ENCODE data around the gene TINAGL1. TPM values are rescaled to one million over a fixed set of nuclear protein-coding genes. Genes with fewer than 3 reads are reported as not detected.

Gene TINAGL1
- total RNA-seq, 1 donor from 2014 or later = 5.7 TPM

DNA sequence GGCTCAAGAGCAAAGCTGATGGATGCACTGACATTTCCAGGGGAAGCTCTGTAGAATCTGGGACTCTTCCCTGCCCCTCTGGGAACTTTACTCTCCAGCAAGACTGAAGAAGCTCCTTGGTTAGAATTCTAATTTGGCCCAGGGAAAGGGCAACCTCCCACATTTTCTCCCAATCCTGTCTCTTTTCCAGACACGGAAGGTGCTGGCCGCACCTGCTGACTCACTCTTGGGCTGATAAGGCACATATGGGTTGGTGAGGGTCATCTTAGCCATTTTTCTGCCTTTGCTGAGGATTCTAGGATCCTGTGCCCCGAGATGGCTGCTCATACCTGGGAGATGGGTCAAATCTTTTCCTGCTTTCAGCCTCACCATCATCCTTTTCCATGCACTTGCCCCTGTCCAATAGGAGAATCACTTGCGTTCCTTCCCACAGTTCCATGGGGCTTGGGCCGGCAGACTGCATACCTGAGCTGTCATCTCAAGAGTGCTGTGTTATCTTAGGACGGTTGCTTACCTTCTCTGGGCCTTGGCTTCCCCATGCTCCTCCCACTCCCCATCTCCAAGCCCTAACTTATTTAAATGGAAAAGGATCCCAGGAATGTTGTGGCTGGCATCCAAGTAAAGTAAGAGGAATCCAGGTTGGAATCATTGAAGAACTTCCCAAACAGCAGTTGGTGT is 1.3 kb downstream of the TINAGL1 start:
- Histone ChIP-seq H3K9me3 (ENCODE audit: insufficient read depth, low read depth, low read length) (no peaks in the 10 kb centered on the region), H3K9ac (ENCODE audit: low read length) (no peak overlapping the region), H3K27ac (ENCODE audit: low read depth, low read length) (no peak overlapping the region), H3K4me1 (ENCODE audit: insufficient read depth, low read length) (peaks cover 62% of the 10 kb centered on the region), H3K27me3 (ENCODE audit: insufficient read depth, low read length) (no peaks in the 10 kb centered on the region), H3K4me3 (ENCODE audit: insufficient read depth, low read depth, low read length) (no peak overlapping the region), H3K79me2 (ENCODE audit: insufficient read depth, low read length) (no peaks in the 10 kb centered on the region), H4K20me1 (ENCODE audit: insufficient read depth, low read length) (no peaks in the 10 kb centered on the region), H3K36me3 (ENCODE audit: insufficient read depth, low read length) (no peaks in the 10 kb centered on the region), H2AFZ (ENCODE audit: low read depth, low read length) (no peak overlapping the region), H3K4me2 (ENCODE audit: low read length) (peak overlapping the region; percentile 79)
- peak; percentile 72 for DNase-seq (ENCODE audit: low read depth)
- FAIRE-seq = no peak
- Mint-ChIP-seq H3K27me3 (ENCODE audit: low read depth, unreplicated experiment) (peaks cover 12% of the 10 kb centered on the region), H3K27ac (ENCODE audit: unreplicated experiment) (no peak overlapping the region), H3K9me3 (ENCODE audit: unreplicated experiment) (no peaks in the 10 kb centered on the region), H3K36me3 (ENCODE audit: low read depth, unreplicated experiment) (peaks cover 2% of the 10 kb centered on the region), H3K4me1 (ENCODE audit: low read depth, unreplicated experiment) (peaks cover 31% of the 10 kb centered on the region), H3K4me3 (ENCODE audit: unreplicated experiment) (peak overlapping the region; percentile 16)
- TF ChIP-seq EZH2 (IDR thresholded peaks at IDR 0.05; ENCODE audit: insufficient read depth, low read length) (no peak), CTCF (IDR thresholded peaks at IDR 0.05; ENCODE audit: insufficient read depth, low read depth, low read length) (no peak)

DNA sequence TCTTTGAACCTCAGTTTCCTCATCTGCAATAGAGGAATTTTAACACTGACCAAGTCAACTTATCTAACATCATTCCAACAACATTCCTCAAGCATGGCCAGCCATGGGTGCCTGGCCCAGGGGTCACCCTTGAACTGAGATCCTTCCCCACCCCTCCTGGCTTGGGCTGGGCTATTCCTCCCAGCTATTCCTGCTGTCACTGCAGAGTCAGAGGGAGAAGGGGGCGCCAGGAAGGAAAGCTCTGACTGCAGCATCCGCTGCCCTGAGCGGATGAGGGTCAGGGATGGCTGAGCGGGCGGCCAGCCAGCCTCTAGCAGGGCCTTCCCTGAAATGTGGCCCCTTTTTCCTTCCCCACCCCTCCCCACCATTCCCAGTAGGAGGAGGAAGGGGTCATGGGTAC is 3.1 kb downstream of the TINAGL1 start:
- H3K4me1 Mint-ChIP-seq (ENCODE audit: low read depth, unreplicated experiment) = peaks cover 23% of the 10 kb centered on the region
- no peak for FAIRE-seq
- Histone ChIP-seq H4K20me1 (ENCODE audit: insufficient read depth, low read length) (no peaks in the 10 kb centered on the region), H3K9ac (ENCODE audit: low read length) (no peak overlapping the region), H3K36me3 (ENCODE audit: insufficient read depth, low read length) (no peaks in the 10 kb centered on the region), H3K4me3 (ENCODE audit: insufficient read depth, low read depth, low read length) (no peak overlapping the region), H3K4me1 (ENCODE audit: insufficient read depth, low read length) (peaks cover 60% of the 10 kb centered on the region), H3K79me2 (ENCODE audit: insufficient read depth, low read length) (no peaks in the 10 kb centered on the region), H3K4me2 (ENCODE audit: low read length) (peak overlapping the region; percentile 4), H3K27ac (ENCODE audit: low read depth, low read length) (no peak overlapping the region), H3K9me3 (ENCODE audit: insufficient read depth, low read depth, low read length) (no peaks in the 10 kb centered on the region), H3K27me3 (ENCODE audit: insufficient read depth, low read length) (no peaks in the 10 kb centered on the region), H2AFZ (ENCODE audit: low read depth, low read length) (no peak overlapping the region)
- H3K27me3 Mint-ChIP-seq (ENCODE audit: low read depth, unreplicated experiment) = peaks cover 24% of the 10 kb centered on the region
- no peak overlapping the region for H3K27ac Mint-ChIP-seq (ENCODE audit: unreplicated experiment)
- no peak overlapping the region for H3K4me3 Mint-ChIP-seq (ENCODE audit: unreplicated experiment)
- no peaks in the 10 kb centered on the region for H3K9me3 Mint-ChIP-seq (ENCODE audit: unreplicated experiment)
- H3K36me3 Mint-ChIP-seq (ENCODE audit: low read depth, unreplicated experiment) = peaks cover 3% of the 10 kb centered on the region
- no peak for TF ChIP-seq EZH2 (IDR thresholded peaks at IDR 0.05; ENCODE audit: insufficient read depth, low read length)
- TF ChIP-seq CTCF (IDR thresholded peaks at IDR 0.05; ENCODE audit: insufficient read depth, low read depth, low read length) = no peak
- no peak for DNase-seq (ENCODE audit: low read depth)

- H3K4me3 ChIP-seq (ENCODE audit: insufficient read depth, low read depth, low read length) = no peak overlapping the region
- FAIRE-seq = no peak
- Mint-ChIP-seq H3K4me3 (ENCODE audit: unreplicated experiment) (no peak overlapping the region), H3K4me1 (ENCODE audit: low read depth, unreplicated experiment) (peaks cover 17% of the 10 kb centered on the region), H3K9me3 (ENCODE audit: unreplicated experiment) (no peaks in the 10 kb centered on the region), H3K27me3 (ENCODE audit: low read depth, unreplicated experiment) (peaks cover 31% of the 10 kb centered on the region), H3K36me3 (ENCODE audit: low read depth, unreplicated experiment) (peaks cover 3% of the 10 kb centered on the region), H3K27ac (ENCODE audit: unreplicated experiment) (no peak overlapping the region)
- no peaks in the 10 kb centered on the region for H3K36me3 ChIP-seq (ENCODE audit: insufficient read depth, low read length)
- H2AFZ ChIP-seq (ENCODE audit: low read depth, low read length) = no peak overlapping the region
- no peaks in the 10 kb centered on the region for H3K79me2 ChIP-seq (ENCODE audit: insufficient read depth, low read length)
- TF ChIP-seq EZH2 (IDR thresholded peaks at IDR 0.05; ENCODE audit: insufficient read depth, low read length) = no peak
- TF ChIP-seq CTCF (IDR thresholded peaks at IDR 0.05; ENCODE audit: insufficient read depth, low read depth, low read length) = no peak
- H3K9ac ChIP-seq (ENCODE audit: low read length) = no peak overlapping the region
- H3K27me3 ChIP-seq (ENCODE audit: insufficient read depth, low read length) = no peaks in the 10 kb centered on the region
- H4K20me1 ChIP-seq (ENCODE audit: insufficient read depth, low read length) = no peaks in the 10 kb centered on the region
- H3K27ac ChIP-seq (ENCODE audit: low read depth, low read length) = no peak overlapping the region
- H3K9me3 ChIP-seq (ENCODE audit: insufficient read depth, low read depth, low read length) = no peaks in the 10 kb centered on the region
- no peak for DNase-seq (ENCODE audit: low read depth)
- peak overlapping the region; percentile 4 for H3K4me2 ChIP-seq (ENCODE audit: low read length)
- H3K4me1 ChIP-seq (ENCODE audit: insufficient read depth, low read length) = peaks cover 50% of the 10 kb centered on the region
Measured at GRCh38 chr1:31580513-31580870, 4.2 kb downstream of the TINAGL1 start.

All from astrocyte (in vitro differentiated cells and primary cell).